AG04449 (cell line): Measurements from ENCODE around the gene APOM.

Source experiments
- CTCF ChIA-PET: fragments of 350-600 bp; formaldehyde crosslinking; extraction: SDS; loops from one replicate; lab custom pipeline; 2021; ENCODE audit warnings: antibody characterized with exemption; lab: Yijun Ruan, JAX
- POLR2A ChIA-PET: fragments of 400-600, 350-600 bp; formaldehyde crosslinking; extraction: SDS; loops from one replicate; lab custom pipeline; 2020; ENCODE audit warnings: antibody characterized with exemption, inconsistent platforms; lab: Yijun Ruan, JAX
- DNase-seq: peaks from one replicate; pipeline ENCODE4 v3.0.0-alpha.2; 2010; ENCODE audit warnings: low read depth, low spot score
- H3K4me3 ChIP-seq: 2 replicates; pipeline ENCODE4 v1.5.1; 2011; ENCODE audit warnings: low read depth, mild to moderate bottlenecking, control low read depth, low read length
- CTCF ChIP-seq: IDR thresholded peaks from one replicate; pipeline ENCODE4 v1.5.1; 2011; ENCODE audit warnings: mild to moderate bottlenecking, moderate library complexity, low read length, control low read depth, inconsistent platforms; ENCODE audit not compliant: insufficient read depth; ENCODE audit errors: missing control alignments

The APOM gene

GRCh38 chr6:31658983-31659648 is 3.4 kb downstream of the APOM start:
- no peak for TF ChIP-seq CTCF
- POLR2A ChIA-PET, result no interaction called here
- CTCF ChIA-PET, result interaction anchor here (0.7 to 3.1 kb wide), 2 partner anchors 8 to 206 kb away, joined by 3 to 13 read pairs; partner anchors contain the start of gene BAG6
- DNase-seq, result no peak
- peak overlapping the region; percentile 86 for H3K4me3 ChIP-seq

- DNase-seq, result no peak
- CTCF ChIA-PET, result interaction anchor here (0.7 to 3.1 kb wide), 6 partner anchors 8 to 205 kb away, joined by 3 to 13 read pairs (median 4); partner anchors contain the start of genes BAG6, LY6G5B and LY6G5C
These were observed 4.1 kb downstream of the APOM start for GRCh38 chr6:31659649-31660380.

GRCh38 chr6:31660381-31661261 is 4.9 kb downstream of the APOM start, which contains the start of gene C6orf47:
TSS of gene C6orf47 (minus strand) at chr6:31660778. CDS start at chr6:31659947, 831 bp downstream.
- CTCF ChIA-PET, result interaction anchor here (0.6 to 3.1 kb wide), 10 partner anchors 9 to 203 kb away, joined by 3 to 13 read pairs (median 3); partner anchors contain the start of genes BAG6, LY6G5B and LY6G5C
- POLR2A ChIA-PET, result interaction anchor here (0.6 to 1.7 kb wide), 7 partner anchors 9 to 167 kb away, joined by 3 to 15 read pairs (median 4); partner anchors contain the start of genes BAG6, CLIC1, HSPA1B and LSM2
- TF ChIP-seq CTCF, result no peak
- no peak for DNase-seq
- H3K4me3 ChIP-seq, result peak within 1 kb of the TSS; percentile 86

More at GRCh38 chr6:31659649-31660380, 4.1 kb downstream of the APOM start:
- POLR2A ChIA-PET, result interaction anchor here (0.6 to 1.7 kb wide), 5 partner anchors 8 to 168 kb away, joined by 3 to 15 read pairs (median 4); partner anchors contain the start of genes BAG6 and HSPA1B
- TF ChIP-seq CTCF, result no peak
- H3K4me3 ChIP-seq, result peak overlapping the region; percentile 86

GRCh38 chr6:31661262-31662123 is 5.8 kb downstream of the APOM start:
- POLR2A ChIA-PET, result interaction anchor here (0.7 to 1.7 kb wide), 7 partner anchors 9 to 166 kb away, joined by 3 to 15 read pairs (median 4); partner anchors contain the start of genes BAG6, CLIC1, HSPA1B and LSM2
- TF ChIP-seq CTCF, result no peak
- no peak overlapping the region; the same call in 1 of the 2 replicates for H3K4me3 ChIP-seq
- CTCF ChIA-PET, result interaction anchor here (0.6 to 3.1 kb wide), 9 partner anchors 8 to 168 kb away, joined by 3 to 13 read pairs (median 3); partner anchors contain the start of genes BAG6, LY6G5B and LY6G5C
- DNase-seq, result no peak
